Activated CD4-positive, CD25-positive, alpha-beta regulatory T cell treated with anti-CD3 and anti-CD28 coated beads, Interleukin-2, amount 50 U/mL, for 24 hours (primary cell): ENCODE results near the gene EEF1A2.
"Not testable (repeated sequence)": the region's sequence is repeated elsewhere in the genome, so short reads cannot be mapped to it uniquely, and the experiment has no call there.

Experiments used
- ATAC-seq, 2 donors: fragments of 150-1000 bp; cut with Tn5 transposase; one replicate each; pipeline ENCODE4 v1.10.0; 2021; ENCODE audit warnings: mild to moderate bottlenecking in 1 of 2, moderate library complexity in 1 of 2

EEF1A2 gene

DNA sequence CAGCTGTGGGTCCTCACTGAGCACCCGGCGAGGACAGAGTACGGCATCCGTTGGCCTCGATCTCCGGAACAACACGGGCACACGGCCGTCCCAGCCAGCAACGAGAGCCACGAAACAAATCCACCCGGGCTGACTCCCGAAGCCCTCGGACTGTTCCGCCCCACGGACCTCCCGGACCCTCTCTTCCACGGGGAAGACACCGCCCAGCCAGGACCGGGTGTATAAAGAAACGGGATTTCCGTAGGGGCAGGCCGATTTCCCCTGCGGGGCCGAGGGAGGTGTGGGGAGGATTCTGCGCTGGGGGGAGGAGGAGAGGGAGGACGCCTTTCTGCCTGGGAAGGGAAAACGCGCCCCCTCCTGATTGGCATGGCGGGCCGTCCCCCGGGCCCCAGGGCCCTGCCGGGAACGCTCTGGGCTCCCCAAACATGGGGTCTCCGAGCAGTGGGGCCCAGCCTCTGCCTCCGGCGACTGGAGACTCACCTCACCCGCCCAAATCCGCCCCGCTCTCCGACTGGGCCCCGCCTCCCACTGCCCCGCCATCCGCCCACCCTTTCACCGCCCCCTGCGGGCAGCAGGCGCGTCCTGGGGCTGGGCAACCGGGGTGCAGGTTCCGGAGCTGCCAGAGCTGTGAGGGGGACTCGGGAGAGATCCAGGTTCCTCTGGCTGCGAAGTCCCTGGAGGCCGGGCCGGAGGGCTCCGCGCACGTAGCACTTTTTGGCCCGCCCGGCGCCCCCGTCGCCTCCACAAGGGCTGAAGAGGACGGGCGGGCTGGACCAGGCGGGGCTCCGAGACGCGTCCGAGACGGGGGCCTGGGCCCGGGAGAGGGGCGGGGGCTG is 21.0 kb upstream of the EEF1A2 start:
- peak; percentile 51 to 53 for ATAC-seq

DNA sequence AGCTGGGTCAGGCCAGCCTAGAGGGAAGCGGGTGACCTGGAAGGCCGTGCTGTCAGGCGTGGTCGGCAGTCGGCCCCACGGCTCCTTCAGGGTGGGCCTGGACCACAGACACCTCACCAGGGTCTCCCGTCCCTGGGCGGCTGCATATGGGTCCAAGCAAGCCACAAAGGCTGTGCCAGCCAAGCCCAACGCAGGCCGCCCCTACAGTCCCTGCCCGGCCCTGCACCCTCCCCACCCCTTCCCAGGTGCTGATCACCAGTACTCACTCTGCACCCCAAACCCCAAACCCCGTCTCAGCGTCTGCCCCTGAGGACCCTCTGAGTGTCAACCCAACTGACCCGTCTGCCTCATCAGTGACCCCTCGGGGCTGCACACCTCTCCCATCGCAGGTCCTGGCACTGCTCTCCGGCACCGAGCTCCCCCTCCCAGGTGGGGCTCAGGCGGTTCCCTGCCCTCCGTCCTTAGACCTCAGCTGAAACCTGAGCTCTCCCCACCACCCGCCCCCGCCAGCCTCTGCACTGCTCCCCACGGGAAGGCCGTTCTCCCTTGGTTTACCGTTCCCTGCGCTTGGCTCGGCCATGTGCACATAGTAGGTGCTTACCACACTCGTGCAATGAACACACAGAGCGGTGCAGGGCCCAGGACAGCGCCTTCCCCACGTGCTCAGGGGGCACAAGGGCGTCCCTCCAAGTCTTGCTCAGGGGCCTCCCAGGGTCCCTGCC is 20.2 kb upstream of the EEF1A2 start:
- ATAC-seq, result no peak

DNA sequence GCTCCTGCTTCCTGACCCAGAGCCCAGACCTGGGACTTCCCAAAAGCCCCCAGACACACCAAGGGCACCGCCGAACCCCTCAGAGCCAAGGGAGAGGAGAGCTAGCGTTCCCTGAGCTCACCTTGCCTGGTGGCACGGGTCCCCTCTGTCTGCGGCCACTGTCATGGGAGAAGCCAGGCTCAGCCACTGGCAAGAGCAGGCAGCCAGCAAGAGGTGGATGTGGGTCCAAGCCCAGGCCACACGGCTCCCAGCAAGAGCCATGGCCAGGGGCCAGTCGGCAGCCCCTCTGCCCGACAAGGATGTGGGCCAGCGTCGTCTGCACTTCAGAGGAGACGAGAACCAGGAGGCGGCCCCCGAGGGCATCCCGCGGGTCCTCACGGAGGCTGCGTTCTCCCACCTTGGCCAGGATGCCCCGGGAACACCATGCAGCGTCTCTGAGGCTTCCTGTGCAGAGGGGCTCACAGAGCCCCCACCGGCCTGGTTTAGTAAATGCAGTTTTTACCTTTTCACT is 19.5 kb upstream of the EEF1A2 start:
- no peak for ATAC-seq

DNA sequence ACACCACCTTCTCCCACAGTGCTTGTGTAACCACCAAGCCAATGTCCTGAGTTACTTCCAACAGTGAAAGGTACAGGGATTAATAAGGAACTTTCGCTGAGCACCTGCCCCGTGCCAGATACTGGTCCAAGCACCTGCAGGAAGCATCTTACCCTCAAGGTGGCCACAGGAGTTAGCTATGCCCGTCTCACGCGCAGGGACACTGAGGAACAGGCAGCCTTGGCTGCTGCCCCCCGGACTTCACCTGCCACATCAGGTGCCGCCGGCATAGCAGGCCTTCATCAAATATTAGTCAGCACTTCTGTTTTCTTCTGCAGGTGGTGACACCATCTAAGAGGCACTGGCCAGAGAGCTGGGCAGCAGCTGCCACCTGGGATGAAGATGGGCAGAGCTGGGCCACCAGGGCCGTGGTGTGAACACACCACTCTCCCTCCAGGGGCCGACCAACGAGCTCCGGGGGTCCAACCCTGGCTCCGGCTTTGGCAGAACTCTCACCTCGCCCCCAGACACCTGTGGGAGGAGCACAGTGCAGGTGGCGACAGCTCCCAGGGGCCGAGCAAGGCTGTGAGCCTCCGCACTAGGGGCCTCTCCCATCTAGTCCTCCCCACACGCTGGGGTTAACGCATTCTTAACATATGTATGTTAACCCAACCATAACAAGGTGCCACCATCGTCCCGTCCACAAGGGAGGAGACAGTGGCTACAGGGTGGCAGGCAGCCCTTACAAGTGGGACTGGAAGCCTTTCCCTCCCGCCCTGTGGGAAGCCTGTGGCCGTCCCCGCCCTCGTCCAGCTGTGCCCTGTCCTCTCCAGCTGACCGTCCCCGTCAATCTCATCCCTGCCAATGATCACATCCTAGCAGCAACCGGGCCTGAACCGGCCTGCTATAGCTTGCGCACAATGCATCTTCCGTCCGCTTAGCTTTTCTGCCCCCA is 18.8 kb upstream of the EEF1A2 start:
- ATAC-seq, result no peak

DNA sequence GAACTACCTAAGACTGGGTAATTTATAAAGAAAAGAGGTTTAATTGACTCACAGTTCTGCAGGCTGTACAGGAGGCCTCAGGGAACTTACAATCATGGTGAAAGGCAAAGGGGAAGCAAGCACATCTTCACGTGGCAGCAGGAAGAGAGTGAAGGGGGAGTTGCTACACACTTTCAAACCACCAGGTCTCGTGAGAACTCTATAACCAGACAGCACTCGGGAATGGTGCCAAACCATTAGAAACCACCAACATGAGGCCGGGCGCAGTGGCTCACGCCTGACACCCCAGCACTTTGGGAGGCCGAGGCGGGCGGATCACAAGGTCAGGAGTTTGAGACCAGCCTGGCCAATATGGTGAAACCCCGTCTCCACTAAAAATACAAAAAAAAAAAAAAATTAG is 15.6 kb upstream of the EEF1A2 start:
- ATAC-seq, result not testable (repeated sequence)

DNA sequence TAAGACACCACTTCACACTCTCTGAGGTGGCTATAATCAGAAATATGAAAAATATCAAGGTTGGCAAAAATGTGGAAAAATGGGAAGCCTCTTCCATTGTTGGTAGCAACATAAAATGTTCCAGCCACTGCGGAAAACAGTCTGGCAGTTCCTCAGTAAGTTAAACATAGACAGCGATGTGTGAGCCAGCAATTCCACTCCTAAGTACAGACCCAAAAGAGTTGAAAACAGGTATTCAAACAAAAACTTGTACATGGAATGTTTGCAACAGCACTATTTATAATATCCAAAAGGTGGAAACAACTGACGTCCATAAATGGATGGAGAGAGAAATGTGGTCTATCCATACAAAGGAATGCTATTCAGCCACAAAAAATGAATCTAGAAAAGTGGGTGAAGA is 14.3 kb upstream of the EEF1A2 start:
- no peak for ATAC-seq

DNA sequence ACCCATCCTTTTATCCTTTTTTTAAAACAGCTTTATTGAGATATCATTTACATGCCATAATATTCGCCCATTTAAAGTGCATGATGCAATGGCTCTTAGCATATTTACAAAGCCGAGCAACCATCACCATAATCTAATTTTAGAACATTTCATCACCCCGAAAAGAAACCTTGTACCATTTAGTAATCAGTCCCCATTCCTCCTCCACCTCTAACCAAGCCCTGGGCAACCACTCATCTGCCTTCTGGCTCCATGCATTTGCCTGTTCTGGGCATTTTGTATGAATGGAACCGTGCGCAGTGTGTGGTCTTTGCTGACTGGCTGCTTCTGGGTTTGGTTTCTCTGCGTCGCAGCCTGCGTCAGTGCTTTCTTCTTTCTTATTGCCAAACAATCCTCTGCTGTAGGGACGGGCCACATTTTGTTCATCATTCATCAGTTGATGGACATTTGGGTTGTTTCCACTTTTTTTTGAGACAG is 10.2 kb upstream of the EEF1A2 start:
- no peak for ATAC-seq

DNA sequence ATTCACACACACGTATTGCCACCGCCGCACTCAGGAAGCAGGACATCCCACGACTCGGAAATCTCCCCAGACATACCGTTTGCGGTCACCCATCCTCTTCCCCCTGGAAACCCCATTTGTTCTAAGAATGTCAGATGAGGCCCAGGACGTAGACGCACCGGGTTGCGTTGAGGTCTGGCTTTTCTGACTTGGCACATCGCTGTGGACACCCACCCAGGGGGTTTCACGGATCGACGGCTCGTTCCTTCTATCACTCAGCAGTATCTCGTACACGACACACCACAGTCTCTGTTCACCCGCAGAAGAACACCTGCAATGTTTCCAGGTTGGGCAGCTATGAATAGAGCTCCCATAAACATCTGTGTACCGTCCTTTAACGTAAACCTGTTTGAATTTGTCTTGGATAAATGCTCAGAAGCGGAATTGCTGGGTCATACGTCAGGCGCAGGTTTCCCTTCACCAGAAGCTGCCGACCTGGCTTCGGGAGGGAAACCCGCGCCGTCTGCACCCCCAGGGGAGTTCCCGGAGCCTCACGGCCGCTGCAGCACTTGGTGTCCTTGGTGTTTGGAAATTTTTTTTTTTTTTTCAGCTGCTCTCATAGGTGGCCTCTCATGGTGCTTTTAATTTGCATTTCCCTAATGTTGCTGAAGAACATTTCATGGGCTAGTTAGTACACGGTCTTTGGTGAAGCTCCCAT is 9.3 kb upstream of the EEF1A2 start:
- peak in 1 of 2 donors; percentile 13 for ATAC-seq

DNA sequence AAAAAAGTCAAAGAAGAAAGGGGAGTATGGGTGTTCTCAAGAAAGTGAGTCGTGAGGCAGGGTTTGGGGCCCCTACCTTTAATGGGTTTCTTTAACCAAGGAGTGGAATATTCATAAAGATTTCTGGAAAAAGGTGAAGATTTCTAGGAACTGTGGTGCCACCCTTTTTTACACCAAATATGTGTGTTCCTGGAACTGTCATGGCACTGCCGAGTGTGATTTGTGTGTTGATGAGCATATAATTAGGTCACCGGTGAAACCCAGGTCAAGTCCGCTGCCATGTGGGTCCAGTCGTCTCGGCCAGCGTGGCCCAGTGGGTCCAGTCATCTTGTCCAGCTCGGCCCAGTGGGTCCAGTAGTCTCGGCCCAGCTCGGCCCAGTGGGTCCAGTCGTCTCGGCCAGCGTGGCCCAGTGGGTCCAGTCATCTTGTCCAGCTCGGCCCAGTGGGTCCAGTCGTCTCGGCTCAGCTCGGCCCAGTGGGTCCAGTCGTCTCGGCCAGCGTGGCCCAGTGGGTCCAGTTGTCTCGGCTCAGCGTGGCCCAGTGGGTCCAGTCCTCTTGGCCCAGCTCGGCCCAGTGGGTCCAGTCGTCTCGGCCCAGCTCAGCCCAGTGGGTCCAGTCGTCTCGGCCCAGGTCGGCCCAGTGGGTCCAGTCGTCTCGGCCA is 8.3 kb upstream of the EEF1A2 start:
- peak in 1 of 2 donors; percentile 36 for ATAC-seq

DNA sequence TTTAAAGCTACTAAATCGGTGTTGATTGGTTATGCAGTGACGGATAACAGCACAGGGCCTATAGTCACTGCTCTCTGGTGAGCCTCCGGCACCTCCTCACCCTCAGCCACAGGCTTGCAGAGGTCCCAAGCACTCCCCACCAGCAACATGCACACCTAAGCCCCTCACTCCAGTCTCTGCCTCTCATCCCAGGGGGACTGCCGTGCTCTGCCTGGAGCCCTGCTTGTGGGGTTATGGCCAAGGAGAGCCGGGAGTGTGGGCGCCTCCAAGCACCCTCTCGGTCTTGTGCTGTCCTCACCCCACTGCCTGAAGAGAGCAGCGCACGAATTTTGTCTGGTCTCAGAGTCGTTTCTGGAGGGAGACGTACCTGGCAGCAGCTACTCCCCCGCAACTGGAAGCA is 6.8 kb upstream of the EEF1A2 start:
- no peak for ATAC-seq

DNA sequence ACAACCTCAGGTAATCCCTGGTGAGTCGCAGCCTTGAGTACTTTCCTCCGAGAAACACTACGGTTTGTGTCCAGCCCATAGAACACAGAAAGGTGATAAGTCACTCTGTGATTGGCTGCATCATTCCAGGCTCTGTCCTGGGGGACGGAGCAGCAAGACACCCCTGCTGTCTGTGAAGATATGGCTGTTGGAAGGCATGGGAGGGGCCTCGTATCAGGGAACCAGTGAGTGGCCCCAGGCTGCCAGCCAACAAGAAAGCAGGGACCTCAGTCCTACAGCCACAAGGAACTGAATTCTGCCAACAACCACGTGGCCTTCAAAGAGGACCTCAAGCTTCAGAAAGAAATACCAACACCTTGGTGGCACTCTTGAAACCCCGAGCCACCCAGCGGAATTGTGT is 6.4 kb upstream of the EEF1A2 start:
- ATAC-seq, result no peak

DNA sequence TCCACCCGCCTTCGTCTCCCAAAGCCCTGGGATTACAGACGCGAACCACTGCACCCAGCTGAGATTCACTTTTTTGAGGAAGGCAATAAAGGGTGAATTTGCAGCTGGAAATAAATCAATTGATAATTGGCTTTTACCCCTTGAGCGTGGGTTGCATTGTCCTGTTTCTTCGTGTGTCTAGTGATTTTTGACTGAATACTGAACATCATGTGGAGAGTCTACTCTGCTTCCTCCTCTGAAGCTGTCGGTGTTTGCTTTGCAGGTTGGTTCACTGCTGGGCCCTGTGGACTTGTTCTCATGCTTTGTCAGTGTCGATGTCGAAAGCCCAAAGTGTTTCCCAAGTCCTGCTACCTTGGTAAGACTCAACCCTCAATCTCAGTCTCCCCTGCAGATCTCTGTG is 5.8 kb upstream of the EEF1A2 start:
- no peak for ATAC-seq

DNA sequence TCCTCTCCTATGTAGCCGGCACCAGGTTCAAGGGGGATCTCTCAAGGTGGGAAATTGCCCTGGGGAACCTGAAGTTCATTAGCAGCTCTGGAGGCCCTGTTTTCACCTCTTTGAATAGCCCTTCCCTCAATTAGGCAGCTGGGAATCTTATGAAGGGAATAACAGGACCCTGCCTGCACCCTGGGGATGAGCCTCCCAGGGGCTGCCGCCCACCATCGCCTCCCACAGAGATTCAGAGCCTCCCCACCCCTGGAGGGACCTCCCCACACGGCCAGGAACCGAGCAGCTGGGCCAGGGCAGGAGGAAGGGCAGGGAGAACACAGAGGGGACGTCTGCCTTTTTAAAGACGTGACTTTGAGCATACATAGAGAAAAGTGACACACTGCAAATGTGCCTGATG is 4.6 kb upstream of the EEF1A2 start:
- no peak for ATAC-seq

DNA sequence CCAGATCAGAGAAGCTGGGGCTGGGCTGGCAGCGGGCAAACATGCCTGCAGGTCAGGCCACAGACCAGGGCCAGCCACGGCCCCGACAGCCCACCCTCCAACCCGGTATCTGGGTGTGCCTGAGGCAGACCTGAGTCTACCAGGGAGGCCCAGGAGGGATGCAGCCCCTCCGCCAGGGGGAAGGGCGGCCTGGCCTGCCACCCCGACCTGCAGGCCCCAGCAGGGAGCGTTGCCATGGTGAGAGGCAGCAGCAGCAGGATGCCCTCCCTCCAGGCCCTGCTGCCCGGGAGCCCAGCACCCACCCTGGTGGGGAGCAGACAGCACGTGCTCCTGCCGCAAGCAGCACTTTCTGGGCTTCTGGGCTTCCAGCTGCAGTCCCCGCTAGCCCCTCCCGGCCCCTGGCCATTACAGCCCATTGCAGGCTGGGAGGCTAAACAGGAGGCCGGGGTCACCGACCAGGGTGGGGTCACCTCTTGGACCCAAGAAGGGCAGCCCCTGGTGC is 3.8 kb upstream of the EEF1A2 start:
- no peak for ATAC-seq

DNA sequence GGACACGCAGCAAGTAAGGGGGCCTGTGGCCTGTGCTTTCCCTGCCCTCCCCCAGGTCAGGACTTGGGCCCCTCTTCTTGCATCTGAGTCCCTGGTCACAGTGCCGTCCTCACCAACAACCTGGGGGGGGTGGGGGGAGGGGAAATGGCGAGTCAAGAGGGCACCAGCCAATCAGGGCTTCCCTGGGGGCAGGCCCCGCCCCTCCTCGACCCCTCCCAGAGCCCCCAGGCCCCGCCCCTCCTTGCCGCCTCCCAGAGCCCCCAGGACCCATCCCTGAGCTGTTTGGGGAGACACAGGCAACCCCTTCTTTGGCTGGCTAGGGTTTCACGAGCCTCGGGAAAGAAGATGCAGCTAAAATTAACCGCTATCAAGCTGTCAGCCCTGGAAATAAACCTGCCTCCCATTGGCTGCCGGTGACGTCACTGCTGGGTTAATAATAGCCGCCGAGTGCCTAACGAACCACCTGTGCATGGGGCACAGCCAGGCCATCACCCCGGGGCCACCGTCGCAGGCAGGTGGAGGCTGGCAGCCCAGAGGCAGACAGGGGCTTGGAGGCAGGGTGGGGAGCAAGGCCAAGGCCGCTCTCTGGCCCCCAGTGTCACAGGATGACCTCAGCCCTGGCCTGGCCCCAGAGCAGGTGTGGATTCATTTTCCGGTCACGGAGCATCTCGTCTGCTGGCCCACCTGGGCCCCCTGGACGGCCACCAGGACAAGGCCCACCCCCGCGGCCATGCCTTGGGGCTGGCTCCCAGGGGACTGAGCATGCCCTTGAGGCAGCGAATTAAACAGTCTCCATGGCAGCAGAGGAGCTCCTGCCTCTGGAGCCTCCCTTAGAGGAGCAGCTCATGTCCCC is 3.2 kb upstream of the EEF1A2 start:
- ATAC-seq, result no peak

DNA sequence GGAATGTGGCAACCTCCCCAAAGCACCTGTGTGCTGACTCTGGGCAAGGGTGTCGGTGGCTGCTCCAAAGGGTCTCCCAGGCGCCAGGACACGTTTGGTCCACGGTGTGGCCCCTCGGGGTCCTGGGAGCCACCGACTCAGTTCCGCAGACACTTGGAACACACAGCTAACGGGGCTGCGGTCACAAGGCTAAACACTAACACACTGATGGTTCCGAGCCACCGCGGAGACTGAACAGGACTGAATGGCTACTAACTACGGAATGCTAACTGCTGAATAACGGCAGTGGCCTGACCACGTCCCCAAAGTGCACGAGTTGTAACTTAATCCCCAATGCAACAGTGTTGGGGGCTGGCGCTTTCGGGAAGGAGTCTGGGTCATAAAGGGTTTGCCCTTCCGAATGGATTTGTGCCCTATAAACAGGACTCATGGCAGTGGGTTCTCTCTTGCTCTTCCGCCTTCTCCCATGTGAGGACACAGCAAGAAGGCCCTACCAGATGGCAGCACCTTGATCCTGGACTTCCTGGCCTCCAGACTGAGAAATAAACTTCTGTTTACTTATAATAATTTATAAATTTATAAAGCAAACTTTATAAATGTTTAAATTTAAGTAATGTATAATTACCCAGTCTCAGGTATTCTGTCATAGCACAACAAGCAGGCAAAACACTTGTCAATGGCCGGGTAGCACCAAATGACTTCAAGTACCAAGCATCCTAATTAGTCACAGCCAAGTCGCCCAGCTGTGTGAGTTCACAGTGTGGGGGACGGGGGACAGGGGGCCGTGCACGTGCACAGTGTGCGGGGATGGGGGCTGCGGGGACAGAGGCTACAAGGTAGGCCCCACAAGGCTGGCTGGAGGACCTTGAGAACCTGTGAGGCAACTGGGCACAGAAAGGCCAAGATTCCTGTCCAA is 2.3 kb upstream of the EEF1A2 start:
- ATAC-seq, result no peak

DNA sequence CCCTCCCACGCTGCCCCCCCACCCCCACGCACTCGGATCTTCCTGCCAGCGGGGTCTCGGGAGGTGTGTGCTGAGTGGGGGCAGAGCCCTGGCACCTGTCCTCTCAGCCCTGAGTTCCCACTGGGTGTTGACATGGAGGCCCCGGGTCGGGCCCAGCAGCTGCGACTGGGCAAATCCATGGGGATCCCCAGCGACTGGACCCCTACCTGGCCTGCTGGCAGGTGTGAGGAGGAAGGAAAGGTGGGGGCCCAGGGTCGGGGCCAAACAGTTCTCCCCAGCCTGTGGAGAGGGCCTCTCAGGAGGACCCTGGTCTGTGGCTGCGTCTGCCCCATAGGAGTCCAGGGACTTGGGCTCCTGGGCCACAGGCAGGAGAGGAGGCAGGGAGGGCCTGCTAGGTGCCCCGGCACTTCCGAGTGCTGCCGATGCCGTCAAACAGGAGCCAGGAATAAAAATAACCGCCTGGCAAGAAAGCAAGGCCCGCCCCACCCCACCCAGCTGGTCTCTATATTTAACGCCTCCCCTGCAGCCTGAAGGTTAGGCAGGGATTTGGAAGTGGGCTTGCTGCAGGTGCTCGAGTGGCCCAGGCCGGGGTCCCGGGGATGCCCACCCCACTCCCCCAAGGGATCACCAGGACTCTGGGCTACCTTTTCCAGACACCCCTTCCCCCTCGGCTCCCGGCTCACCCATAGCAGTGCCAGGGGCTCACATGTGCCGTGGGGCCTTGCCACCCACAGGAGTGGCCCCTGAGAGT is 1.4 kb upstream of the EEF1A2 start:
- ATAC-seq, result no peak

DNA sequence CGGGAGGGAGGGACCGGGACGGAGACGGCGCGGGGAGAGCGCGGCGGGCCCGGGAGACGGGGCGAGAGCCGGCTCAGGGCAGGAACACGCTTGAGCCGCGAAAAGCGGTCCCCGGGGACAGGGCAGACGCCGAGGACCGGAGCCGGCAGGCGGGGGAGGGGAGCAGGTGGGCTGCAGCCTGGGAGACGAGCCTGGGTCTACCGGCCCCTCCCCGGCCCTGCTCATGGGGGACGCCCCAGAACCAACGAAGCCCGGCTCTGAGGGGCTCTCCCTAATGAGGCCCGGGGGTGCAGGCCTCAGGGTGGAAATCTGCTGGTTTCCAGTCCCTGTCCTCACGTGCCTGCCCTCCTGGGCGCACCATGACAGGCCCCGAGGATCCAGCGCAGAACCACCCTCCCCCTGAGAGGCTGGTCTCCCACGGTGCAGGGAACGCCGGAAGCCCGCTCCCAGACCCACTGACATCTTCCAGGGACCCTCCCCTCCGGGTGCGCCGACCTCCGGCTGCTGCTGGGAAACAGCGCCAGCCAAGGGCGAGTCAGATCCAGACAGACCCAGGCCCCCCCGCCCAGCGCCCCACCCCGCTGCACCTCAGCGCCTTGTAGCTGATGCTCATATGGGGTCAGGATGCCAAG is 571 bp upstream of the EEF1A2 start:
- ATAC-seq, result no peak
